Breast epithelium (tissue), 4 donors: ENCODE measurements around the gene DPH7. TPM values are rescaled to one million over a fixed set of nuclear protein-coding genes. Genes with fewer than 3 reads are reported as not detected.

Experiments used
- DNase-seq, 2 donors: peaks; one replicate each; pipeline ENCODE4 v3.0.0-alpha.2; 2019; ENCODE audit warnings: low spot score in 2 of 2
- H3K27ac ChIP-seq, 2 donors: fragments of 200-600 bp; sonication (generic) in 1 of 2; one replicate each; pipeline ENCODE4 v1.5.1; 2016 to 2019; ENCODE audit warnings: mild to moderate bottlenecking in 1 of 2
- H3K27me3 ChIP-seq, 2 donors: fragments of 200-600 bp; sonication (generic) in 1 of 2; one replicate each; pipeline versions ENCODE4 v1.5.1 to v1.6.0; 2017 to 2019; ENCODE audit warnings: control low read depth in 1 of 2, mild to moderate bottlenecking in 1 of 2
- H3K36me3 ChIP-seq: fragments of 200-600 bp; one replicate; pipeline ENCODE4 v1.5.1; 2019
- H3K4me1 ChIP-seq, 2 donors: fragments of 200-600 bp; sonication (generic); one replicate each; pipeline ENCODE4 v1.5.1; 2016 to 2019; ENCODE audit warnings: control low read depth in 1 of 2
- H3K4me3 ChIP-seq, 3 donors: fragments of 200-600 bp; sonication (generic); 1 replicate in 2 of 3; 2 replicates in 1 of 3; pipeline ENCODE4 v1.5.1; 2016 to 2019; ENCODE audit warnings: mild to moderate bottlenecking in 3 of 3, moderate library complexity in 2 of 3
- H3K9me3 ChIP-seq, 2 donors: fragments of 200-600 bp; sonication (generic) in 1 of 2; one replicate each; pipeline ENCODE4 v1.5.1; 2016 to 2019; ENCODE audit warnings: control low read depth in 1 of 2
- POLR2A ChIP-seq: fragments of 450-650 bp; IDR thresholded peaks from one replicate; pipeline ENCODE4 v1.6.1; 2016; ENCODE audit warnings: antibody characterized with exemption, mild to moderate bottlenecking, moderate library complexity
- POLR2AphosphoS5 ChIP-seq, 3 donors: sonication (generic); formaldehyde crosslinking; IDR thresholded peaks; one replicate each; pipeline ENCODE4 v1.6.1; 2017; ENCODE audit warnings: antibody characterized with exemption in 3 of 3
- intact Hi-C: fragments of 100-400 bp; cut with DNase I; formaldehyde crosslinking; loops from one replicate; pipeline ENCODE4 v1.15.1; 2023; ENCODE audit warnings: low total_unique reads
- total RNA-seq, 3 donors: library from RNA; depleted of rRNA; stranded (reverse); fragments of >200 nt; gene quantifications; one replicate each; pipeline ENCODE4 v1.1.0, GENCODE V29; 2016
- TF ChIP-seq, protein P1 (sequence below), 3 donors: fragments of 450-650 bp; IDR thresholded peaks; one replicate each; pipeline ENCODE4 v1.5.1; 2016 to 2017; ENCODE audit warnings: antibody characterized with exemption in 3 of 3, mild to moderate bottlenecking in 3 of 3, moderate library complexity in 3 of 3

DPH7 gene
- total RNA-seq, 3 donors from 2014 or later, result 23.4 to 47.5 (median 45.1) TPM

DNA sequence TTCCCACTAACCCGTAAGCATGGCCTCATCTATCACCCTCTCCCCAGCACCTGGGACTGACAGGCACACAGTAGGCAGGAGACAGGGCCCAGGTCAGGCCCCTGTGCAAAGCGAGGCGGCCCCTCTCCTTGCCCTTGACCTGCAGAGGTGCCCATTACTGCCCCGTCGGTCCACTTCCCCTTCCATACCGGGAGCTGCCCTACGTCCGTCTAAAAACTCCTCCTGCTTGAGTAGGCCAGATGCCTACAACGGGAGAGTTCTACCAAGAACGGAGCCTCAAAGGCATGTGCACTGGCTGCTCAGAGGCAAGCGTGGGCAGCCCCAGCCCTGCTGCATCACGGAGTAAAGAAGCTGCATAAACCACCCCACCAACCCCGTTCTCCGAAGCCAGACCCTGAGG lies 4.6 kb upstream of the DPH7 start:
- intact Hi-C loops, result no loop called here
- Histone ChIP-seq H3K4me1 (no peaks in the 10 kb centered on the region), H3K27me3 (no peaks in the 10 kb centered on the region), H3K27ac (no peak overlapping the region), H3K4me3 (no peak overlapping the region), H3K9me3 (no peaks in the 10 kb centered on the region), H3K36me3 (no peaks in the 10 kb centered on the region)
- TF ChIP-seq, protein P1, sequence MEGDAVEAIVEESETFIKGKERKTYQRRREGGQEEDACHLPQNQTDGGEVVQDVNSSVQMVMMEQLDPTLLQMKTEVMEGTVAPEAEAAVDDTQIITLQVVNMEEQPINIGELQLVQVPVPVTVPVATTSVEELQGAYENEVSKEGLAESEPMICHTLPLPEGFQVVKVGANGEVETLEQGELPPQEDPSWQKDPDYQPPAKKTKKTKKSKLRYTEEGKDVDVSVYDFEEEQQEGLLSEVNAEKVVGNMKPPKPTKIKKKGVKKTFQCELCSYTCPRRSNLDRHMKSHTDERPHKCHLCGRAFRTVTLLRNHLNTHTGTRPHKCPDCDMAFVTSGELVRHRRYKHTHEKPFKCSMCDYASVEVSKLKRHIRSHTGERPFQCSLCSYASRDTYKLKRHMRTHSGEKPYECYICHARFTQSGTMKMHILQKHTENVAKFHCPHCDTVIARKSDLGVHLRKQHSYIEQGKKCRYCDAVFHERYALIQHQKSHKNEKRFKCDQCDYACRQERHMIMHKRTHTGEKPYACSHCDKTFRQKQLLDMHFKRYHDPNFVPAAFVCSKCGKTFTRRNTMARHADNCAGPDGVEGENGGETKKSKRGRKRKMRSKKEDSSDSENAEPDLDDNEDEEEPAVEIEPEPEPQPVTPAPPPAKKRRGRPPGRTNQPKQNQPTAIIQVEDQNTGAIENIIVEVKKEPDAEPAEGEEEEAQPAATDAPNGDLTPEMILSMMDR (IDR thresholded peaks at IDR 0.05), result no peak
- TF ChIP-seq POLR2A, result no peak
- no peak for DNase-seq

DNA sequence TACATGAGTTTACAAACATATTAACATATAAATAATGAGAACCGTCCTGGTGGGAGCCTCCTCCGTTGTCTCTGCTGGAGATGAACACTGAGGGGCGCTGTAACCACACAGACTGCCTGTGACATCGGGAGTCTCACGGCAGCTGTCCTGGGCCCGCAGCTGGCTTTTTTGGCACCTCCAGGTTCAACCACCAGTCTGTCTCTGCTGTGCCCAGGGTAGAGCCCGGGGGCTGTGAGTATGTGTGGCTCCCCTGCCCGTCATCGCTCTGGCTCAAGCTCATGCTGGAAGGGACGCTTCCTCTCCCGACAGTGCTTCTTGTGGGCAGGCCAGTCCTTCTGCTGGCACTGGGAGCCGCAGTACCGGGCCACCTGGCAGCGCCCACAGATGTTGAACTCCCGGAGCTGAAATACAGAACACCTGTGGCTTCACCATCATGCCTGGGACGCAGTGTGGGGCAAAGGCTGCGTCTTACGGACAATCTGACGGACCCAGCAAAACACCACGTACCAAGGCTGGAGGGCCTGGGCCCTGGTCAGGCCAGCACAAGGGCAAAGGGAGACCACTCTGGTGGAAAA lies 3.6 kb upstream of the DPH7 start:
- no peak for DNase-seq
- Histone ChIP-seq H3K9me3 (no peaks in the 10 kb centered on the region), H3K27me3 (no peaks in the 10 kb centered on the region), H3K36me3 (no peaks in the 10 kb centered on the region), H3K4me3 (no peak overlapping the region), H3K4me1 (peaks cover 6 to 8% of the 10 kb centered on the region in 2 donors), H3K27ac (no peak overlapping the region)
- no peak for TF ChIP-seq POLR2AphosphoS5 (IDR thresholded peaks at IDR 0.05)
- no peak for TF ChIP-seq POLR2A
- TF ChIP-seq, protein P1 (IDR thresholded peaks at IDR 0.05), result no peak
- intact Hi-C loops, result no loop called here

DNA sequence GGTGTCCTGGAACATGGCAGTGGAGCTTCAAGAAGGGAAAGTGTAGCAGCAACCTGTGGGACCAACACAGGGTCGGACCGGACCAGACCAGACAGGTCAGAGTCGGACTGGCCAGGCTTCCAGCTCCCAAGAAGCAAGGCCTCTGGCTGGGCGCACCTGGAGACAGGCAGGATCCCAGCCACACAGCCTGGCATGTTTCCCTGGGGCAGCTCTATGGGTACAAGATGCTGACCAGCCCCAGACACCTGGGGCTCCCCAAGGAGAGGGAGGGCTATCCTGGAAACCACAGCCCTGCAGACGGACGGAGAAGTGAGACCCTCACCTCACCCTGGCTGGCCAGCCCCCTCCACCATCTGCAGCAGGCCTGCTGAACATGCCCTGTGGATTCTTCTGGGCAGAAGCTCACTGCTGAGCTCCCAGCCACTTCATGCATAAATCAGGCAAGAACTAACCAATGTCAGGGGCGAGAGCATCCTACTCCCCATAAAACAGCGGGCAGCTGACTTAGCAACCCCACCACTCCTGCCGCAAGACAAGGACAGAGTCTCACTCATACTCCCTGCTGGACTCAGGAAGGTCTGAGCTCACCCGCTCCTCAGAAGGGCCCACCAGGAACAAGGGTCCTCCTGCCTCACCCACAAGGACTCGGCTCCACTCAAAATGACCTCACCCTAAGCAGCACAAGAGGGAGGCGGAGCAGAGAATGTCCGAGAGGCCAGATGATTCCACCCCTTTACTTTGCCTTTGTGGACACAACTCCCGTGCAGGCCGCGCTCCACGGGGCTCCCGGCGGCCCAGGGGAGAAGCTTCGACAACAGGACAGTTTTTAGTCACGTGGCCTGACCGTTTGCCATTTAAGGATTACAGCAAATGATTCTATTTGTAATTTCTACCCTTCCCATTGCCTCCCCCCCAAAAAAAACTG lies 2.9 kb upstream of the DPH7 start:
- no peaks in the 10 kb centered on the region for H3K27me3 ChIP-seq
- no peaks in the 10 kb centered on the region for H3K9me3 ChIP-seq
- DNase-seq, result no peak
- intact Hi-C loops, result no loop called here
- no peak for TF ChIP-seq POLR2A
- TF ChIP-seq, protein P1 (IDR thresholded peaks at IDR 0.05), result no peak
- no peak for TF ChIP-seq POLR2AphosphoS5 (IDR thresholded peaks at IDR 0.05)
- H3K27ac ChIP-seq, result no peak overlapping the region
- H3K4me1 ChIP-seq, result peaks cover 8% of the 10 kb centered on the region in 2 donors
- H3K4me3 ChIP-seq, result no peak overlapping the region
- no peaks in the 10 kb centered on the region for H3K36me3 ChIP-seq

DNA sequence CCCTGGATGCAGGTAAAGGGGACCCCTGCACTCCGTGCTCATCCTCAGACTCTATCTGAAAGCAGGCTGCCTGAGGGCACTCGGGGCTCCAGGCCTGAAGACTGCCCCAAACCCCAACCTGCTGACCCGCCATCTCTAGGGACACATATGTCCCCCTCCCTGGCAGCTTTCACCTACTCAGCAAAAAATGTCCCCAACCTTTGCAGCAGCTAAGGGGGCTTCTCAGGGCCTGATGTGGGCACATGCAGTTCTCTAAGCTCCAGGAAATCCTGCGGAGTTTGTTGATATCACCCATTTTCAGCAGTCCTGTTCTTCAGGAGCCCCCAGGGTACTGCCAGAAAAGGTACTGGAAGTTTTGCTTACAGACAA lies 2.2 kb upstream of the DPH7 start:
- no peak overlapping the region for H3K4me3 ChIP-seq
- no peak for DNase-seq
- no peaks in the 10 kb centered on the region for H3K9me3 ChIP-seq
- H3K27ac ChIP-seq, result no peak overlapping the region
- H3K36me3 ChIP-seq, result no peaks in the 10 kb centered on the region
- intact Hi-C loops, result no loop called here
- H3K27me3 ChIP-seq, result no peaks in the 10 kb centered on the region
- peaks cover 8% of the 10 kb centered on the region in 2 donors for H3K4me1 ChIP-seq
- TF ChIP-seq POLR2A (no peak), POLR2AphosphoS5 (IDR thresholded peaks at IDR 0.05) (no peak)
- TF ChIP-seq, protein P1 (IDR thresholded peaks at IDR 0.05), result no peak
